ENCODE measurements around the gene NQO2. TPM values are rescaled to one million over a fixed set of nuclear protein-coding genes. Genes with fewer than 3 reads are reported as not detected.

Gene NQO2
- total RNA-seq, 1 experiment from 2014 or later, result 45.7 TPM

DNA sequence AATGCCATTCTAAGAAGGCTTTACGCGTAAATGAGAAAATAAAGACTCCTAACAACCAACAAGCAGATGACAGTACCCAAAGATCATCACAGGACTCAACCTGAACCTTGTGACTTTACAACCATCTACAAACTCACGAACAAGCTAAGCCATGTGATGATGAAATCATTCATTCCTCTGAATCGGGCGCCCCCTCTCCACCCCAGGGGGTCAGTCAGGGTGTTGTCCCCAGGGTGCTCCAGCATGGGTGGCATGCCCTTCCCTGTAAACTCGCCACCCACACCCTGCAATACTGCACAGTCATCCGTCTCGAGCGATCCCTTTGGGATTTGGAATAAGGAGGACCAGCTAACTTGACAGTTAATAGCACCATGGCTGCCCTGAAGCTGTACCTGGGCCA lies 40.9 kb upstream of the NQO2 start:
- peaks cover 18% of the 10 kb centered on the region for H3K4me1 ChIP-seq (ENCODE audit: control insufficient read depth, insufficient read depth, low read length)
- TF ChIP-seq, protein P1, sequence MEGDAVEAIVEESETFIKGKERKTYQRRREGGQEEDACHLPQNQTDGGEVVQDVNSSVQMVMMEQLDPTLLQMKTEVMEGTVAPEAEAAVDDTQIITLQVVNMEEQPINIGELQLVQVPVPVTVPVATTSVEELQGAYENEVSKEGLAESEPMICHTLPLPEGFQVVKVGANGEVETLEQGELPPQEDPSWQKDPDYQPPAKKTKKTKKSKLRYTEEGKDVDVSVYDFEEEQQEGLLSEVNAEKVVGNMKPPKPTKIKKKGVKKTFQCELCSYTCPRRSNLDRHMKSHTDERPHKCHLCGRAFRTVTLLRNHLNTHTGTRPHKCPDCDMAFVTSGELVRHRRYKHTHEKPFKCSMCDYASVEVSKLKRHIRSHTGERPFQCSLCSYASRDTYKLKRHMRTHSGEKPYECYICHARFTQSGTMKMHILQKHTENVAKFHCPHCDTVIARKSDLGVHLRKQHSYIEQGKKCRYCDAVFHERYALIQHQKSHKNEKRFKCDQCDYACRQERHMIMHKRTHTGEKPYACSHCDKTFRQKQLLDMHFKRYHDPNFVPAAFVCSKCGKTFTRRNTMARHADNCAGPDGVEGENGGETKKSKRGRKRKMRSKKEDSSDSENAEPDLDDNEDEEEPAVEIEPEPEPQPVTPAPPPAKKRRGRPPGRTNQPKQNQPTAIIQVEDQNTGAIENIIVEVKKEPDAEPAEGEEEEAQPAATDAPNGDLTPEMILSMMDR (IDR thresholded peaks at IDR 0.05), result no peak
- TF ChIP-seq, protein P2, sequence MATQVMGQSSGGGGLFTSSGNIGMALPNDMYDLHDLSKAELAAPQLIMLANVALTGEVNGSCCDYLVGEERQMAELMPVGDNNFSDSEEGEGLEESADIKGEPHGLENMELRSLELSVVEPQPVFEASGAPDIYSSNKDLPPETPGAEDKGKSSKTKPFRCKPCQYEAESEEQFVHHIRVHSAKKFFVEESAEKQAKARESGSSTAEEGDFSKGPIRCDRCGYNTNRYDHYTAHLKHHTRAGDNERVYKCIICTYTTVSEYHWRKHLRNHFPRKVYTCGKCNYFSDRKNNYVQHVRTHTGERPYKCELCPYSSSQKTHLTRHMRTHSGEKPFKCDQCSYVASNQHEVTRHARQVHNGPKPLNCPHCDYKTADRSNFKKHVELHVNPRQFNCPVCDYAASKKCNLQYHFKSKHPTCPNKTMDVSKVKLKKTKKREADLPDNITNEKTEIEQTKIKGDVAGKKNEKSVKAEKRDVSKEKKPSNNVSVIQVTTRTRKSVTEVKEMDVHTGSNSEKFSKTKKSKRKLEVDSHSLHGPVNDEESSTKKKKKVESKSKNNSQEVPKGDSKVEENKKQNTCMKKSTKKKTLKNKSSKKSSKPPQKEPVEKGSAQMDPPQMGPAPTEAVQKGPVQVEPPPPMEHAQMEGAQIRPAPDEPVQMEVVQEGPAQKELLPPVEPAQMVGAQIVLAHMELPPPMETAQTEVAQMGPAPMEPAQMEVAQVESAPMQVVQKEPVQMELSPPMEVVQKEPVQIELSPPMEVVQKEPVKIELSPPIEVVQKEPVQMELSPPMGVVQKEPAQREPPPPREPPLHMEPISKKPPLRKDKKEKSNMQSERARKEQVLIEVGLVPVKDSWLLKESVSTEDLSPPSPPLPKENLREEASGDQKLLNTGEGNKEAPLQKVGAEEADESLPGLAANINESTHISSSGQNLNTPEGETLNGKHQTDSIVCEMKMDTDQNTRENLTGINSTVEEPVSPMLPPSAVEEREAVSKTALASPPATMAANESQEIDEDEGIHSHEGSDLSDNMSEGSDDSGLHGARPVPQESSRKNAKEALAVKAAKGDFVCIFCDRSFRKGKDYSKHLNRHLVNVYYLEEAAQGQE (IDR thresholded peaks at IDR 0.05; ENCODE audit: insufficient read depth in 1 of 2, low read depth in 2 of 2, low read length in 1 of 2), result no peak
- no peak for TF ChIP-seq POLR2AphosphoS5 (IDR thresholded peaks at IDR 0.05; ENCODE audit: low read depth, low read length)
- no peak for TF ChIP-seq SIN3A (IDR thresholded peaks at IDR 0.05; ENCODE audit: borderline replicate concordance, insufficient read depth, low read depth, low read length)
- TF ChIP-seq TCF7L2 (IDR thresholded peaks at IDR 0.05; ENCODE audit: low read depth, low read length), result no peak
- no peak overlapping the region for H3K27ac ChIP-seq (ENCODE audit: low read length)
- H3K36me3 ChIP-seq (ENCODE audit: control insufficient read depth, insufficient read depth, low read length), result no peaks in the 10 kb centered on the region
- in situ Hi-C loops (cut with HindIII; ENCODE audit: low pct_unique_long_range_greater_than_20kb, low sequenced_read_pairs) (no loop called here), intact Hi-C loops (cut with micrococcal nuclease; ENCODE audit: unreplicated experiment) (no loop called here)
- POLR2A ChIA-PET, result no interaction called here
- no peaks in the 10 kb centered on the region for H3K27me3 ChIP-seq (ENCODE audit: control insufficient read depth, insufficient read depth, low read length)
- no peaks in the 10 kb centered on the region for H3K9me3 ChIP-seq (ENCODE audit: control insufficient read depth, insufficient read depth, low read depth, low read length)
- H3K4me3 ChIP-seq (ENCODE audit: low read depth in 2 of 2, low read length in 2 of 2), result no peak overlapping the region
- no TSS peak for BruUV-seq (replicated peaks)
- CTCF ChIA-PET, result no interaction called here
- no peak for DNase-seq (ENCODE audit: low read depth, low spot score)
- no peak for ATAC-seq

GRCh38 chr6:2959909-2960719 lies 39.6 kb upstream of the NQO2 start:
- Histone ChIP-seq H3K27ac (ENCODE audit: low read length) (no peak overlapping the region), H3K36me3 (ENCODE audit: control insufficient read depth, insufficient read depth, low read length) (no peaks in the 10 kb centered on the region), H3K4me1 (ENCODE audit: control insufficient read depth, insufficient read depth, low read length) (peaks cover 18% of the 10 kb centered on the region), H3K4me3 (ENCODE audit: low read depth in 2 of 2, low read length in 2 of 2) (no peak overlapping the region), H3K9me3 (ENCODE audit: control insufficient read depth, insufficient read depth, low read depth, low read length) (no peaks in the 10 kb centered on the region), H3K27me3 (ENCODE audit: control insufficient read depth, insufficient read depth, low read length) (no peaks in the 10 kb centered on the region)
- ATAC-seq (peak; percentile 61), DNase-seq (ENCODE audit: low read depth, low spot score) (no peak)
- ChIA-PET CTCF (no interaction called here), POLR2A (no interaction called here)
- TF ChIP-seq SIN3A (IDR thresholded peaks at IDR 0.05; ENCODE audit: borderline replicate concordance, insufficient read depth, low read depth, low read length), result no peak
- TF ChIP-seq TCF7L2 (IDR thresholded peaks at IDR 0.05; ENCODE audit: low read depth, low read length), result no peak
- TF ChIP-seq, protein P1 (IDR thresholded peaks at IDR 0.05), result no peak
- TF ChIP-seq POLR2AphosphoS5 (IDR thresholded peaks at IDR 0.05; ENCODE audit: low read depth, low read length), result no peak
- TF ChIP-seq, protein P2 (IDR thresholded peaks at IDR 0.05; ENCODE audit: insufficient read depth in 1 of 2, low read depth in 2 of 2, low read length in 1 of 2), result no peak
- no TSS peak for BruUV-seq (replicated peaks)
- intact Hi-C loops (cut with micrococcal nuclease; ENCODE audit: unreplicated experiment), result no loop called here
- in situ Hi-C loops (cut with HindIII; ENCODE audit: low pct_unique_long_range_greater_than_20kb, low sequenced_read_pairs), result no loop called here

All from Panc1 (cell line).